ENCODE results near the gene SET.
"Not testable (repeated sequence)": the region's sequence is repeated elsewhere in the genome, so short reads cannot be mapped to it uniquely, and the experiment has no call there.

Gene SET

GRCh38 chr9:128687453-128687852 lies 1.6 kb upstream of the SET start:
- no peak for DNase-seq (ENCODE audit: low read depth)

DNA sequence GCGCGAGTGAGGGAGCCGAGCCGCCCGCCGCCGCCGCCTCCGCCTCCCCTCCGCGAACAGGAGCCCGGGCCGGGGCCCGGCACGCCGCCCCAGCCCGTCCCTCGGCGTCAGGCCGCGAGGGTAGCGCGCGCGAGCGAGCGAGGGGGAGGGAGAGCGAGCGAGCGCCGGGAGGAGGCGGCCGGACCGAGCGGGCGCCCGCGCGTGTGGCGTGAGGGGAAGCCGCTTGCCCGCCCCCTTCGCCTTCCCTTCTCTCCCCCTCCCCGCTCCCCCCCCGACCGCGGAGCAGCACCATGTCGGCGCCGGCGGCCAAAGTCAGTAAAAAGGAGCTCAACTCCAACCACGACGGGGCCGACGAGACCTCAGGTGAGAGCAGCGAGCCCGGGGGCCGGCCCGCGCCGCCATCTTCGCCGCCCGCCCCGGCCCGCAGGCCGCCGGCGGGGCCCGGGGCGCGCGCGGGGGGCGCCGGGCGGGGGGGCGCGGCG lies 312 bp downstream of the SET start:
- DNase-seq (ENCODE audit: low read depth): no peak

GRCh38 chr9:128689820-128690683 lies 1.0 kb downstream of the SET start:
- no peak for DNase-seq (ENCODE audit: low read depth)

- no peak for DNase-seq (ENCODE audit: low read depth)
Measured at GRCh38 chr9:128690684-128691034, 1.6 kb downstream of the SET start.

- DNase-seq (ENCODE audit: low read depth): not testable (repeated sequence)
Measured at GRCh38 chr9:128693738-128694137, 4.7 kb downstream of the SET start.

GRCh38 chr9:128694344-128694743 lies 5.3 kb downstream of the SET start:
- DNase-seq (ENCODE audit: low read depth): no peak

DNA sequence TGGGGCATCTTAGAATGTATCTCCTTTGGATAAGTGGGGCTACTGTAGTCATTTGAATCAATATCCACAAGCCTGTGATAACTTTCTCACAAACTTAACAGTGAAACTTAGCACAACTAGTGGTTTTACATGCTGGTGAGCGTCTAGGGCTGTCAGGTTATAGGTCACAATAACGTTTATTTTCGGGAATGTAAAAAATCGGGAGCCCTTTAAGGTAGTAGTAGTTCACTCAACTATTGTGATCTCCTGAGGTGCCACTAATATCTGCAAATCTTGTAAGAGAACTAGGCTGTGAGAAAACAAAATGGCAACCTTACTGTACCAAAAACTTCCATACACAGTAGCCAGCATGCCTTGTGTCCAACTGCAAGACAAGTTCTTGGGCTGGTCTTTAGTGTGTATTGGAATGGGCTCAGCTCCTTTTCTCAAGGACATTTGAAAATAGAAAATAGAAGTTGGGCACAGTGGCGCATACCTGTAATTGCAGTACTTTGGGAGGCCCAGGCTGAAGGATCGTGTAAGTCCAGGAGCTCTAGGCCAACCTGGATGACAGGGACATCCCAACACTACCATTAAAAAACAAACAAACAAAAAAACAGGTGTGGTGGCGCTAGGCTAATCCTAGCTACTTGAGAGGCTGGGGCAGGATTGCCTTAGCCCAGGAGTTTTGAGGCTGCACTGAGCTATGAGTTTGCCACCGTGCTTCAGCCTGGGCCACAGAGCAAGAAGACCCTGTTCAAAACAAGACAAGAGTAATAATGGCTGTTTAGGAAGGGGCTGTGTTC lies 8.1 kb downstream of the SET start:
- DNase-seq (ENCODE audit: low read depth): no peak

DNA sequence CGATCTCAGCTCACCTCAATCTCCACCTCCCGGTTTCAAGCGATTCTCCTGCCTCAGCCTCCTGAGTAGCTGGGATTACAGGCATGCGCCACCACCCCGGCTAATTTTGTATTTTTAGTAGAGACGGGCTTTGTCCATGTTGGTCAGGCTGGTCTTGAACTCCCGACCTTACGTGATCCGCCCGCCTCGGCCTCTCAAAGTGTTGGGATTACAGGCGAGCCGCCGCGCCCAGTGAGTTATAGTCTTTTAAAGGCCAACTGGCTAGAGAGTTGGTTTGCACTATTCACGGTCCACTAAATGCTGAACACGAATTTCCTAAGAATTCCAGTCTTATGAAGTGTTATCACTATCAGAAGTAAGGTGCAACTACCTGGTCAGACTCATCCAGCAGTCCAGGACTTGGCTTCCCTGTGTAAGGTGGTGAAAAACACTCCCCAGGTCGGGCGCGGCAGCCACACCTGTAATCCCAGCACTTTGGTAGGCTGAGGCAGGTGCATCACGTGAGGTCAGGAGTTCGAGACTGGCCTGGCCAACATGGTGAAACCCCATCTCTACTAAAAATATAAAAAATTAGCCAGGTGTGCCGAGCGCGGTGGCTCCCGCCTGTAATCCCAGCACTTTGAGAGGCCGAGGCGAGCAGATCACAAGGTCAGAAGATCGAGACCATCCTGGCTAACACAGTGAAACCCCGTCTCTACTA lies 10.2 kb downstream of the SET start:
- not testable (repeated sequence) for DNase-seq (ENCODE audit: low read depth)

DNA sequence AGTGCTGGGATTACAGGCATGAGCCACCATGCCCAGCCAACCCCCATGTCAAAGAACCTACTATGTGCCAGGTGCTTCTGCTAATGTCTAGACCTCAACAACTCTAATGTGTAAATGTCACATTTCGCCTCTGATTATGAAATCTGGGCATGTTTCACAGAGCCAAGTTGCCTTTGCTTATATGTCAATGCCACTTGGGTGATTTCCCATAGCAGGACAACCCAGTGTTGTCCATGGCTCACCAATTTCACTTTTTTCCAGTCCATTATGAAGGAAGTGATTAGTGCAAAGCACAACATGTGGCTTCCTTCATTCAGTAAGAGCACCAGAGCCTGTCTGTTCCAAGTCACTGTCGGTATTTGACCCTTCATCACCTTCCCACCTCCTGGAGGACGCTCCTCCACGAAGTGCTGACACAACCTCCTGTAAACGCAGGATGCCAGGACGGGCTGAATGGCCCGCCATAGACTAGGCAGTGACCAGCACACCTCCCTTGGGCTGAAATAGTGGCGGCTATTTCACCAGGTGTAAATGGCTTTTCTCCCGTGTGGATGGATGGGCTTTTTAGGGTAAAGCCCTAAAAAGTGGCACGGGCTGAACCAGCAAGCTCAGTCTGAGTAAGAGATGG lies 12.3 kb downstream of the SET start:
- no peak for DNase-seq (ENCODE audit: low read depth)

- no peak for DNase-seq (ENCODE audit: low read depth)
Measured at GRCh38 chr9:128702445-128702948, 13.5 kb downstream of the SET start, which contains the start of gene PKN3. Gene PKN3, plus strand, starts transcription at chr9:128702503. Its CDS starts 413 bp downstream, at chr9:128702916.

GRCh38 chr9:128702949-128703615 lies 14.1 kb downstream of the SET start:
- DNase-seq (ENCODE audit: low read depth): no peak

GRCh38 chr9:128703616-128704355 lies 14.8 kb downstream of the SET start:
- DNase-seq (ENCODE audit: low read depth): no peak

DNA sequence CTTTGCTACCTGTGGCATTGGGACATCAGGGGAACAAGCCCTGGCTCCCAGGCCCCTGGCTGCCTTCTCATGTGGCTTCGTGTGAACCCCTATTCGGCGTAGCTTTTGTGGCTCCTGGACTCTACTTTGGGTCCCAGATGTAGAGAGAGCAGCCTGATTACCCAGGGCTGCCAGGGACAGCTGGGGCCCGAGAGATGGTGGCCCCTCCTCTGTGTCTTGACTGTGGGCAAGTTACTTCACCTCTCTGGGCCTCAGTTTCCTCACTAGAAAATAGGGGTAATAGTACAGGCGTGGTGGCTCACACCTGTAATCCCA lies 15.3 kb downstream of the SET start:
- no peak for DNase-seq (ENCODE audit: low read depth)

- no peak for DNase-seq (ENCODE audit: low read depth)
Measured at GRCh38 chr9:128705051-128705965, 16.3 kb downstream of the SET start.

GRCh38 chr9:128706045-128706444 lies 17.0 kb downstream of the SET start:
- DNase-seq (ENCODE audit: low read depth): no peak

- DNase-seq (ENCODE audit: low read depth): no peak
Measured at GRCh38 chr9:128706671-128707381, 17.8 kb downstream of the SET start.

DNA sequence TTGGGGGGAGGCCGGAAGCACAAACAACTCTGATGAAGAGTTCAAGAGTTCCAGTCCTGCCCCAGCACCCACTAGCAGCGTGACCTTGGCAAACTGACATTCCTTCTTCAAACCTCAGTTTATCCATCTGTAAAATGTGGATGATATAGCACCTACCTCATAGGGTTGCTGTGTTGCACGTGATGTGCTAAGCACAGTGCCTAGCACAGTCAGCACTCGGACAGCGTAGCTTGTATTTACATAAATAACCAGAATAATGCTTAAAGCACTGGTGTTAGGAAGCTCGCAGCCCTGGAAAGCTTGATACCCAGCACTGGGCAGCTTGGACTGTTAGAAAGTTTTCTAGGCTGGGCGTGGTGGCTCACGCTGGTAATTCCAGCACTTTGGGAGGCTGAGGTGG lies 18.4 kb downstream of the SET start:
- DNase-seq (ENCODE audit: low read depth): no peak

DNA sequence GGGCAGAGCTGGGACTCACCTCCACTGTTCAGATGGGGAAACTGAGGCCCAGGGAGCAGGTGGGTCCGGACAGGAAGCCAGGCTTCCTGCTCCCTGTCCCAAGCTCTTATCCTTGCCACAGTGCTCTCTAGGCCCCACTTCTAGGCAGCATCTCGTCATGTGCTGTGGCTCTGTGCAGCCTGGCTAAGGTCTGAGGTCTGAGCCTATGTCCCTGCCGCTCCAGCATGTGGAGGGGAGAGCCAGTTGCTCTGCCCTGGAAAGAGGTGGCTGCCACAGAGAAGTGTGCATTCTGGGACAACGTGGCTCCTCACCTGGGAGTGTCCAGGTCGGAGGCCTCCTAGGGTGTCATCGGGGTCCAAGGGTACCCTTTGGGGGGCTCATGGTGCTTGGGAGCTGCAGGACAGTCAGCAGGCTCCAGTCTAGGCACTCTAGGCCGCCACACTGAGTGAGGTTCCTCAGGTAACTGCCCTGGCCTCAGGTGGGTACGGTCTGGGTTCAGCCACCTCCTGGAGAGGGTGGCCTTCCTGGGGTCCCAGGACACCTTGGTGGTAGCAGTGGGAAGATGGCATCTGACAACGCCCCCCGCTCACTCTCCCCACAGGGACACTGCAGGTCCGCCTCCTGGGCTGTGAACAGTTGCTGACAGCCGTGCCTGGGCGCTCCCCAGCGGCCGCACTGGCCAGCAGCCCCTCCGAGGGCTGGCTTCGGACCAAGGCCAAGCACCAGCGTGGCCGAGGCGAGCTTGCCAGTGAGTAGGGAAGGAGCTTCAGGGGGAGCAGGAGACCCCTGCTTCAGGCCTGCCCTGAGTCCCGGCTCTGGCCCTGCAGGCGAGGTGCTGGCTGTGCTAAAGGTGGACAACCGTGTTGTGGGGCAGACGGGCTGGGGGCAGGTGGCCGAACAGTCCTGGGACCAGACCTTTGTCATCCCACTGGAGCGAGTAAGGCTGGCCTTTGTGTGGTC lies 23.7 kb downstream of the SET start:
- DNase-seq (ENCODE audit: low read depth): no peak

All from fibroblast of the conjunctiva (primary cell).